Islet of Langerhans (tissue), 1 donor: ENCODE results near the gene PRAMEF25.
"Not testable (repeated sequence)": the region's sequence is repeated elsewhere in the genome, so short reads cannot be mapped to it uniquely, and the experiment has no call there.

ENCODE experiments used
- FAIRE-seq: peaks from one replicate; lab custom pipeline; 2011; peaks lifted over from hg19 to GRCh38; lab: Jason Lieb, UNC

PRAMEF25 gene

GRCh38 chr1:13070474-13070873 lies at the start of gene PRAMEF25:
PRAMEF25 (plus strand) TSS chr1:13070774; CDS start chr1:13073694, 2,920 bp downstream.
- not testable (repeated sequence) for FAIRE-seq

GRCh38 chr1:13056475-13056874 lies 14.1 kb upstream of the PRAMEF25 start, which contains the start of gene PRAMEF27:
PRAMEF27 (minus strand) TSS chr1:13056575; CDS start chr1:13053659, 2,916 bp downstream.
- not testable (repeated sequence) for FAIRE-seq

- FAIRE-seq: not testable (repeated sequence)
Observed at GRCh38 chr1:13116754-13117153, 46.2 kb downstream of the PRAMEF25 start, which contains the start of gene HNRNPCL2. HNRNPCL2 (minus strand) TSS chr1:13116854; CDS start chr1:13116400, 454 bp downstream.
